HL-60 (cell line): ENCODE data around the gene SNRNP25.
"Not testable (repeated sequence)": the region's sequence is repeated elsewhere in the genome, so short reads cannot be mapped to it uniquely, and the experiment has no call there.

ENCODE experiments used
- DNase-seq, 2 experiments: peaks; one replicate each; pipeline ENCODE4 v3.0.0-alpha.2; 2010 to 2020; ENCODE audit warnings: low read depth in 1 of 2, low spot score in 1 of 2
- H3K27ac ChIP-seq: fragments of 250-450 bp; sonication (Bioruptor Pico); replicated peaks from 2 replicates; pipeline ENCODE4 v1.5.1; 2020; ENCODE audit warnings: mild to moderate bottlenecking, moderate library complexity
- H3K27me3 ChIP-seq: fragments of 250-450 bp; sonication (Bioruptor Pico); 2 replicates; pipeline ENCODE4 v1.5.1; 2021; ENCODE audit warnings: mild to moderate bottlenecking, moderate library complexity; ENCODE audit not compliant: insufficient read depth, poor library complexity, severe bottlenecking
- H3K4me3 ChIP-seq: replicated peaks from 2 replicates; pipeline ENCODE4 v1.5.1; 2011; ENCODE audit warnings: mild to moderate bottlenecking, control low read depth, low read length; ENCODE audit not compliant: insufficient read depth
- CTCF ChIP-seq: IDR thresholded peaks from one replicate; pipeline ENCODE4 v1.5.1; 2011; ENCODE audit warnings: low read length, control low read depth, inconsistent platforms; ENCODE audit not compliant: insufficient read depth
- GABPA ChIP-seq: IDR thresholded peaks from 2 replicates; pipeline ENCODE4 v1.6.1; 2012; ENCODE audit warnings: low read depth
- POLR2AphosphoS5 ChIP-seq: IDR thresholded peaks from 2 replicates; pipeline ENCODE4 v1.6.1; 2012; ENCODE audit warnings: low read depth
- SPI1 ChIP-seq: IDR thresholded peaks from 2 replicates; pipeline ENCODE4 v1.6.1; 2012; ENCODE audit warnings: low read depth, mild to moderate bottlenecking, borderline replicate concordance
- long read RNA-seq: library from polyadenylated mRNA; unstranded; transcript quantifications from one replicate; pipeline ENCODE4 v2.0.0, GENCODE V29; 2020
- TF ChIP-seq, protein P1 (sequence below): IDR thresholded peaks from 2 replicates; pipeline ENCODE4 v1.6.1; 2012; ENCODE audit warnings: low read depth; ENCODE audit not compliant: insufficient replicate concordance

The SNRNP25 gene
- long read RNA-seq, transcript SNRNP25-201 (5 exons, 1,905 nt): major isoform, 39 of 55 reads
- long read RNA-seq, partial matches to known transcripts: 2 of 55 reads
- long read RNA-seq, other reads (novel, unspliced or antisense): 13 of 55 reads

- H3K4me3 ChIP-seq: peak within 1 kb of the TSS; percentile 88
- H3K27ac ChIP-seq: peak within 1 kb of the TSS; percentile 92
- H3K27me3 ChIP-seq: no peaks in the 10 kb centered on the region
- DNase-seq: peak; percentile 96 to 99
- TF ChIP-seq, protein P1, sequence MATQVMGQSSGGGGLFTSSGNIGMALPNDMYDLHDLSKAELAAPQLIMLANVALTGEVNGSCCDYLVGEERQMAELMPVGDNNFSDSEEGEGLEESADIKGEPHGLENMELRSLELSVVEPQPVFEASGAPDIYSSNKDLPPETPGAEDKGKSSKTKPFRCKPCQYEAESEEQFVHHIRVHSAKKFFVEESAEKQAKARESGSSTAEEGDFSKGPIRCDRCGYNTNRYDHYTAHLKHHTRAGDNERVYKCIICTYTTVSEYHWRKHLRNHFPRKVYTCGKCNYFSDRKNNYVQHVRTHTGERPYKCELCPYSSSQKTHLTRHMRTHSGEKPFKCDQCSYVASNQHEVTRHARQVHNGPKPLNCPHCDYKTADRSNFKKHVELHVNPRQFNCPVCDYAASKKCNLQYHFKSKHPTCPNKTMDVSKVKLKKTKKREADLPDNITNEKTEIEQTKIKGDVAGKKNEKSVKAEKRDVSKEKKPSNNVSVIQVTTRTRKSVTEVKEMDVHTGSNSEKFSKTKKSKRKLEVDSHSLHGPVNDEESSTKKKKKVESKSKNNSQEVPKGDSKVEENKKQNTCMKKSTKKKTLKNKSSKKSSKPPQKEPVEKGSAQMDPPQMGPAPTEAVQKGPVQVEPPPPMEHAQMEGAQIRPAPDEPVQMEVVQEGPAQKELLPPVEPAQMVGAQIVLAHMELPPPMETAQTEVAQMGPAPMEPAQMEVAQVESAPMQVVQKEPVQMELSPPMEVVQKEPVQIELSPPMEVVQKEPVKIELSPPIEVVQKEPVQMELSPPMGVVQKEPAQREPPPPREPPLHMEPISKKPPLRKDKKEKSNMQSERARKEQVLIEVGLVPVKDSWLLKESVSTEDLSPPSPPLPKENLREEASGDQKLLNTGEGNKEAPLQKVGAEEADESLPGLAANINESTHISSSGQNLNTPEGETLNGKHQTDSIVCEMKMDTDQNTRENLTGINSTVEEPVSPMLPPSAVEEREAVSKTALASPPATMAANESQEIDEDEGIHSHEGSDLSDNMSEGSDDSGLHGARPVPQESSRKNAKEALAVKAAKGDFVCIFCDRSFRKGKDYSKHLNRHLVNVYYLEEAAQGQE: peak; percentile 30
- no peak for TF ChIP-seq SPI1
- TF ChIP-seq POLR2AphosphoS5: peak; percentile 84
- TF ChIP-seq CTCF: no peak
Observed at GRCh38 chr16:53346-54236, at the start of gene SNRNP25, which contains the start of gene POLR3K. TSS of gene SNRNP25 (plus strand) at chr16:53828. CDS start at chr16:54017, 189 bp downstream. TSS of gene POLR3K (minus strand) at chr16:53608. CDS start at chr16:53586, 22 bp downstream.

- Histone ChIP-seq H3K27ac (no peak overlapping the region), H3K27me3 (no peaks in the 10 kb centered on the region), H3K4me3 (peak overlapping the region; percentile 36)
- TF ChIP-seq GABPA: no peak
- no peak for TF ChIP-seq CTCF
- TF ChIP-seq SPI1: no peak
- TF ChIP-seq, protein P1: no peak
- TF ChIP-seq POLR2AphosphoS5: no peak
- no peak for DNase-seq
Observed at GRCh38 chr16:9903-10665, 43.5 kb upstream of the SNRNP25 start.

DNA sequence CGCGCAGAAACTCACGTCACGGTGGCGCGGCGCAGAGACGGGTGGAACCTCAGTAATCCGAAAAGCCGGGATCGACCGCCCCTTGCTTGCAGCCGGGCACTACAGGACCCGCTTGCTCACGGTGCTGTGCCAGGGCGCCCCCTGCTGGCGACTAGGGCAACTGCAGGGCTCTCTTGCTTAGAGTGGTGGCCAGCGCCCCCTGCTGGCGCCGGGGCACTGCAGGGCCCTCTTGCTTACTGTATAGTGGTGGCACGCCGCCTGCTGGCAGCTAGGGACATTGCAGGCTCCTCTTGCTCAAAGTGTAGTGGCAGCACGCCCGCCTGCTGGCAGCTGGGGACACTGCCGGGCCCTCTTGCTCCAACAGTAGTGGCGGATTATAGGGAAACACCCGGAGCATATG, 42.9 kb upstream of the SNRNP25 start:
- not testable (repeated sequence) for H3K27me3 ChIP-seq, H3K27ac ChIP-seq, H3K4me3 ChIP-seq
- DNase-seq: peak in 1 of 2 experiments; percentile 92

GRCh38 chr16:17062-17765, 36.4 kb upstream of the SNRNP25 start:
- not testable (repeated sequence) for DNase-seq, H3K27ac ChIP-seq, H3K4me3 ChIP-seq, H3K27me3 ChIP-seq

DNA sequence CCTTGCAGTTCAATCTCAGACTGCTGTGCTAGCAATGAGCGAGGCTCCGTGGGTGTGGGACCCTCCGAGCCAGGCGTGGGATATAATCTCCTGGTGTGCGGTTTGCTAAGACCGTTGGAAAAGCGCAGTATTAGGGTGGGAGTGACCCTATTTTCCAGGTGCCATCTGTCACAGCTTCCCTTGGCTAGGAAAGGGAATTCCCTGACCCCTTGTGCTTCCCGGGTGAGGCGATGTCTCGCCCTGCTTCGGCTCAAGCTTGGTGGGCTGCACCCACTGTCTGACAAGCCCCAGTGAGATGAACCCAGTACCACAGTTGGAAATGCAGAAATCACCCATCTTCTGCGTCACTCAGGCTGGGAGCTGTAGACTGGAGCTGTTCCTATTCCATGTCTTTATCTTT, 32.7 kb upstream of the SNRNP25 start:
- H3K27me3 ChIP-seq, H3K27ac ChIP-seq, H3K4me3 ChIP-seq, DNase-seq: not testable (repeated sequence)

DNA sequence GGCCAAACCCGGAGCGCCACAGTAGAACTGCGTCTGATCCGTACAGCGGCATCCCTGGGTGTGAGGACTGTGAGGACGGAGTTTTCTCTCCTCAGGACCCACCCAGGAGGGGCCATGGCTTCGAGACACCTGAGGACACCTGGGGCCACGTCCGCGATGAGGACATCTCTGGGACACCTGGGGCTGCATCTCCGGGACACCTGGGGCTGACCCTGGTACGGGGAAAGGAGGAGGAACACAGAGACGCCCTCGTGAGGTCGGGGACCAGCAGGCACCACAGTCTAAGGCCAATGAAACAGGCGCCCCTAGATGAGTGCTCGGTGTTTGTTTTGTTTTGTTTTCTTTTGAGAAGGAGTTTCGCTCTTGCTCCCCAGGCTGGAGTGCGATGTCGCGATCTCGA, 29.5 kb upstream of the SNRNP25 start:
- not testable (repeated sequence) for H3K27ac ChIP-seq, DNase-seq, H3K4me3 ChIP-seq, H3K27me3 ChIP-seq

- H3K4me3 ChIP-seq, H3K27me3 ChIP-seq, H3K27ac ChIP-seq, DNase-seq: not testable (repeated sequence)
Observed at GRCh38 chr16:25926-26348, 27.7 kb upstream of the SNRNP25 start.

- not testable (repeated sequence) for H3K27me3 ChIP-seq, H3K4me3 ChIP-seq, H3K27ac ChIP-seq, DNase-seq
Observed at GRCh38 chr16:30627-31026, 23.0 kb upstream of the SNRNP25 start.
